ENCODE measurements around the gene MEPCE.

The MEPCE gene

DNA sequence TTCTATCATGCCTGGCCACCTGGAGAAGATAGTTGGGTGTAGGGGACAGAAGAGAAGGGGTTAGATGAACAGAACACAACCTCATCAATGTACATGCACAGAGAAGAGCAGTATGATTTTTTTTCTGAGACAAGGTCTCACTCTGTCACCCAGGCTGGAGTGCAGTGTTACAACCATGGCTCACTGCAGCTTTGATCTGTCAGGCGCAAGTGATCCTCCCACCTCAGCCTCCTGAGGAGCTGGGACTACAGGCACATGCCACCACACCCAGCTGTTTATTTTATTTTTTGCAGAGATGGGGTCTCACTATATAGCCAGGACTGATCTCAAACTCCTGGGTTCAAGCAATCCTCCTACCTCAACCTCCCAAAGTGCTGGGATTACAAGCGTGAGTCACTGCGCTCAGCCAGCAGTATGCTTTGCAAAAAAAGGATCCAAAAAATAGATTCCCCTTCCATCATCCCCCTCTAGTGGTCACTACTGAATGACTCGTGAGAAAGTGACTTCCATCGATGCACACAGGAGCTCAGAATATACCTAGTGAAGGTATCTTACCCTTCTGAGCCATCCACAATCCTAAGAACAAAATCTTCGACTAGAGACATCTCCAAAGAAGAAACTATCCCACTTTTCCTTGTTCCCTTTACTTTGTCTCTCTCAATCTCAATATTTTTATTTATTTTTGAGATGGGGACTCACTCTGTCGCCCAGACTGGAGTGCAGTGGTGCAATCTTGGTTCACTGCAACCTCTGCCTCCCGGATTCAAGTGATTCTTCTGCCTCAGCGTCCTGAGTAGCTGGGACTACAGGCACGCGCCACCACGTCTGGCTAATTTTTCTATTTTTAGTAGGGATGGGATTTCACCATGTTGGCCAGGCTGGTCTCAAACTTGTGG is 22.1 kb upstream of the MEPCE start:
- no peak for DNase-seq

DNA sequence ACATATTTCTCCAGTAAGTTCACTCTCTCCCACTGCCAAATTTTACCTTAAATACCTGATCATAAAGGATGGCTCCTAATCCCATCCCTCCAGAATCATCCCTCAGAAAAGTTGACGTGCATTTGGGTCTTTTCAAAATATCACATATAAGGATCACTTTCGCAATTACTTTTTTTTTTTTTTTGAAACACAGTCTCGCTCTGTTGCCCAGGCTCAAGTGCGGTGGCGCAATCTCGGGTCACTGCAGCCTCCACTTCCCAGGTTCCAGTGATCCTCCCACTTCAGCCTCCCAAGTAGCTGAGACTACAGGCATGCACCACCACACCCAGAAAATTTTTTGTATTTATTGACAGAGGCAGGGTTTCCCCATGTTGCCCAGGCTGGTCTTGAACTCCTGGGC is 18.5 kb upstream of the MEPCE start:
- DNase-seq, result no peak

DNA sequence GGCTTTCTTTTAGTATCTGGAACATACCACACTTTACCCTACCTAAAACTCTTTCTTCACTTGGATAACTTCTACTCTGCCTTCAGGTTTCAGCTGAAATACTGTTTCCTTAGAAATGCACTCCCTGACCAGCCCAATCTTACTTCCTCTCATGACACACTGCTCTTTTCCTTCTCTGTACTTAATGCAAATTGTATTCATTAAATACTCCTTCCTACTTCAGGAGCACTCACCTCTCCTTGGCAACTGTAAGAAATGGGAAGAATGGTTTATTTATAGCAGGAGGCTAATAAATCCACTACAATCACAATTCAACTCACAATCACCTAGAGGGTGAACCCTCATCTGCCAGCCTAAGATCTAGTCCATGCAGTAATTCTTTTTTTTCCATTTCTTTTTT is 16.3 kb upstream of the MEPCE start:
- DNase-seq, result no peak

DNA sequence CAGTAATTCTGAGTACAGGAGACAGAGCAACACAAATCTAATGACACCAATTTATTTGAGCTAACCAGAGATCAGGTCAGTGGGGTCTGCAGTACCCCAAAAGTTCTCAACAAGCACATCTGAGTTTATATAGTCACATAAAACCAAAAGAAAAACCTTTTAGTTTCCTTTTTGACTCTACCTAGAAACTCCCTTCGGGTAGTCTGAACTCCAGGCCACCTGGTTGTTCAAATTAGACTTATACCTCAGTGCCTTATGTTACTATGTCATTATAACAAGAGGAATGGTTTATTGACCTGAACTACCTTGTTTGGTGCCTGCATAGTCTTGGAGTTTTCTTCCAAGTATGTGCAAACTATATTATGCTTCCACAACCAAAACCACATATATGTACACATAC is 15.7 kb upstream of the MEPCE start:
- no peak for DNase-seq

DNA sequence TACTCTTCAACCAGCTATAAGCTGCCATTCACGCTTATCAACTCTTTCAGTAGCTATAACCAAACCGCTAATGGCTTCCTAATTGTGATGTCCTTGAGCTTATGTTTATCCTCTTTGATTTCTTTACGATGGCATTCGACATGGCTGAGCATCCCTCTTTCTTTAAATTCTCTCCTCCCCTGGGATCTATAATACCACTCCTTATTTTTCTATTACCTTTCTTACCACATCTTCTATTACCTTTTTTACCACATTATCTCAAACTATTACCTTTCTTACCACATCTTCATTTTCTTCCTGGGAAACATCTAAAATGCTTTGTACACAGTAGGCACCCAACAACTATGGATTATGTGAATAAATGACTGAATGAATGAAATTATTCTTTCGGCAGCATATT is 14.2 kb upstream of the MEPCE start:
- no peak for DNase-seq

DNA sequence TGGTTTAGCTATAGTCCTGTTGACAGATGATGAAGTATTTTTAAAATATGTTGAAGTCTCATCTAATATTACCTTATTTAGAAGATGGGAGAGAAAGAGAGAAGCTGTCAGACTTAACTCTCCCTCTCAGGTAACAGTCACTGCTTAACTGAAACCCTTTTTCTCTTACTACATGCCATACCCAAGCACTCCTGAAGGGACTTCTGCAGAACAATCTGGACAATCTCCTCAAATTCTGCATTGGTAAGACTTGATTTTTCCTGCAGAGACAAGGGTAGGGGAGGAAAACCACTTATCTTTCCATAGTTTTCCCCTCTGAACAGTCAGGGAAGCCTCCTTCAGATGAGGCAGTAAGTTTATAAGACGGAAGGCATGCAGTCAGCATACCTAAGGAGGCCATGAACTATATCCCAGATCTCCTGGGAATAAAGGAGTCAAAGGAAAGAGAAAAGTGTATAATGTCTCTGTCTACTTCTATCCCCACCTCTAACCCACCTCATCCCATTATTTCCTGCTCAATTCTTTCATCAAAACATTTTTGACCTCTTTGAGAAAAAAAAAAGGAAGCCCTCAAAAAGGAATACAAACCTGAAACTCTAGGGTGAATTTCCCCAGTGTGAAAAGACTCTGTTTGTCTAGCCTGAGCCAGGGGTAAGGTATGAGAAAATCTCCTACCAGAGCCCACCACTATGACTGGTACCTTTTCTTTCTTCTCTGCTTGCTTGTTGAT is 10.5 kb upstream of the MEPCE start:
- DNase-seq, result no peak

DNA sequence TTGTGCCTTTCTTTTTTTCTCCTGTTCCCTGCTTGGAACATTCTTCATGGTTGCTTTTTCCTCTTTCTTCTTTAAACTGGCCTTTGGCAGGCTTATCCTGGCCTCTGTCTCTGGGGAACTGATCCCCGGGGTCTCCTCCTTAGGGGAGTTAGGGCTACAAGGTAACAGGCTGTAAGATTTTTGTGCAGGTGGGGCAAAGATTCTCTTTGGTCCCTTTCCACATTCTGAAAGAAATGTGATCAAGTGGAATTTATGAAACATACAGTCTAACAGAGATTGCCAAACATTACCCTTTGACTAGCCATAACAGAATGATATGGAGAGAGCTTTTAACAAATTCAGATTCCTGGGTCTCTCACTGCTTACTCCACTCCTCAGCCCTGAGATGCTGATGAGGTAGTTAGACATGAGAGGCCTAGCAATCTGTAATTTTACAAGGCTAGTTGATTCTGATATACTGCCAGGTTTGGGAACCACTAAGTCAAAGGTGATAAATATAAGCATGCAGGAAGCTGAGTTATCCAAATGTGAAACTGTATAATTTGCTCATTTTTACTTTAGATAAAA is 9.9 kb upstream of the MEPCE start:
- DNase-seq, result no peak

DNA sequence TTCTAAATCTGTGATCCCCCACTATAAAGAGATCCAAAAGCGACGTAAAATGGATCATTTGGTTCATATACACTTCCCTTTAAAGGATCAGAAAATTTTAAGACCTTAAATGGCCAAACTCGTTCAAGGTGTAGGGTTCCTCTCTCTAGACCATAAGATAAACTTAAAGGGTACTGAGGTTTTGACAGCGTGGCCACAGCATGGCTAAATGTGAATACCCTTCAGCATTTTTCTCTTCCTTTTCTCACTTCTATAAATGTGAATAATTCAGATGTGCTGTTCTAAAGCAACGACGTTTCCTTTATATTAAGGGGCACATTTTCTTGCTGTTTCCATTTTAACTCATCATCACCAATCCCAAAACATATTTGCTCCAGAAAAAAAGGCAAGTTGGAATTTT is 6.3 kb upstream of the MEPCE start:
- no peak for DNase-seq

DNA sequence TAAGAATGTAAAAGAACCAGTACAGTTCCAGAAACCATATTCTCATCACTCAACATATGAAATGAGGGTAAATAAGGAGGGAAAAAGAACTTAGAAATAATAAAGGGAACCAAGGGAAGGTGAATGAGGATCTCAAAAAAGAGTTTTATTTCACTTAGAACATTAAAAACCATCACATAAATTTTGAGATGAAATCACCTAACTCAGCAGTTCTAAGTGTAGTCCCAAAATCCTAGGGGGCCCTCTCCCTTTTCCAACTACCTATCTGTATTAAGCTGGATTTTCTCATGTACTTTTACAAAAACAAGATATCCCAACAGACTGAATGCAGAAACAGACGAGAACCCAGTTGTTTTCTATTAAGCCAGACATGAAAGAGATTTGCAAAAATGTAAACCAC is 4.3 kb upstream of the MEPCE start:
- DNase-seq, result no peak

DNA sequence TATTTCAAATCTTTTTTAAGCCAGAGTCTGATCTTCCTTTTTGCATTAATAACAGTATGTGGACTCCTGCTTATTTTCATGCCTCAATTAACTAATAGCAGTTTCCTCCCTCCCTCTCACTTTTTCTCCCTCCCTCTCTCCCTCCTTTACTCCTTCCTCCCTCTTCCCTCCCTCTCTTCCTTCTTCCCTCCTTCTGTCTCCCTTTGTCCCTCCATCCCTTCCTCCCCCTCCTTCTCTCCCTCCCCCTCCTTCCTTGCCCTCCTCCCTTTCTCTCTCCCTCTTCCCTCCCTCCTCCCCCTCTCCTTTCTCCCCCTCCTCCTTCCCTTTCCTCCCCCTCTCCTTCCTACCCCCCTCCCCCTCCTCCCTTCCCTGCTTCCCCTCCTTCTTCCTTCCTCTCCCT is 3.1 kb upstream of the MEPCE start:
- no peak for DNase-seq

DNA sequence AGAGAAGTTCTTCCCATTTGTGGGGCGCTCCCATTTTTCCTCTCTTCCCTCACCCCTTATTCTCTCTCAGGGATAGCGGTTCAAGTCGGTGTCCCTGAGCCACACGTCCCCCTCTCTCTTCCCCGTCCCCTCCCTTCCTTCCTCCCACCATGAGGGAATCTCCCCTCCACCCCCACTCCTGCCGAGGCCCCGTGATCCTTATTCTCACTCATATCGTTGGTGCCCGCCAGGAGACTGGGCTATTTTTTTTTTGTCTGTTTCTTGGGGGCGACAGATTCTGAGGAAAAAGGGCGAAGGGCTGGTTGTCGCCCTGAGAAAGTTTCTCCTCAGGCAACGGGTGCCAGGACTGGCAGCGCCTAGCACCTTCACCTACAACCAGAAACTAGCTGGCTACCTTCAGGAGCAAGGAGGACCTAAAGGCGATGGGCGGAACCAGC is 1.9 kb upstream of the MEPCE start:
- DNase-seq, result no peak

DNA sequence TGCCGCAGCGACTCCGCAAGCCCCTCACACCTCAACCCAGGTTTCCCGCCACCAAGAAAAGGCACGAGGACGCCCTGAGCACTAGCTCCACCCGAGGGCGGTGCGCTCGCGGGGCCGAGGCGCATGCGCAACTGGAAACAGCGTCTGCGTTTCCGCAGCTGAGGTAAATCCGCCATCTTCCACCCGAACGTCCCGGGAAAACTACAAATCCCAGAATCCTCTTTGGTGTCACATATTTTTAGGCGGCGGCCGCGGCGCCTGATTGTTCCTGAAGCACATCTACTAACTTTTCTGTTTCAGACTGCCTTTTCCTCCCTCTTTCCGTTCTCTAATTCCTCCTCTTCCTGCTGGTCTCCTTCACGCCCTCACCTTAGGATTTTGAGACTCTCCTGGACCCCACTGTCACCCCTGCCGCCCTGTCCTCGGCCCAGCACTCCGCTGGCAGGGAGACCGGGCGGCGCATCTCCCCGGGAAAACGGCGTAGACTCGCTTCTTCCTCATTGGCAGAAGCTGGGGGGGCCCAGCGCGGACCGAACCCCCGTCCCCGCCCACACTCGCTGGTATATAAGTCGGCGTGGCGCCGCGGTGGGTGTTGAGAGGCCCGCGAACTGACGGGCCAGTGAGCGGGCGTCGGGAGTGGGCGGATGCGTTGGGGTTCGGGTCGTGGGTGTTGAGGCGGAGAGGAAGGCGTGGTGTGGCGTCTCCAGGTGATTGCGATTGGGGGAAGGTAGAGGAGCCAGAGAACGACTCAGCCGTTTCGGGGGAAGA is 1.2 kb upstream of the MEPCE start, which contains the start of gene ZCWPW1:
ZCWPW1 (minus strand) TSS at position 505 of the 768 bp plus-strand sequence. CDS start 8,054 bp downstream, outside the sequence.
- peak; percentile 87 for DNase-seq

DNA sequence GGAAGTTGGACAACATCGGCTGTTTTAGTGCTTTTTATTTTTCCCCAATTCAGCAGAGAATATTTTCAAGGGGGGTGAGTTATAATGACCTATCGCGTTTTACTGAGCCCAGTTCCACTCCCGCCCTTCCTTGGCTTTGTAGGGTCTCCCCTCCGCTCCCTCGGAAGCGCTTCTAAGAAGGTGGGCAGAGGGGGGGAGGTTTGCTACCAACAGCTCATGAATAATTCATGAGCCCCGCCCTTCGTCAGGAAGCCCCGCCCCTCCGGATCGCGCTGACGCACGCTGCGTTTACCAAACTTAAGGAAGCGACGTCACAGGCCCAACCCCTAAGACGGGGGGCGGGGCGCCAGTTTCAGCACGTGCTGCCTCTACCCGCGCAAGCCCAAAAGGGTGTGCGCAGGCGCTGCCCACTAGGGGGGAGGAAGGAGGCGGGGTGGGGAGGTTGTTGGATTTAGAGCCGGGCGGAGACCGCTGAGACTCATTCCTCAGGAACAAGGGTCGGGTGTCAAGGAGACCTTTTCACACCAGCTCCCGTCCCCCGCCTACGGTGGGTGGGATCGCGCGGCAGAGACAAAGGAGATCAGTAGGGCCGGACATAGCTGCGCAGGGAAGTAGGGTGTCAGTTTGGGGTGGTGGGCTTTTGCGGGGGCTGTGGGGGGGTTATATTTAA is 529 bp upstream of the MEPCE start:
- peak; percentile 97 for DNase-seq

DNA sequence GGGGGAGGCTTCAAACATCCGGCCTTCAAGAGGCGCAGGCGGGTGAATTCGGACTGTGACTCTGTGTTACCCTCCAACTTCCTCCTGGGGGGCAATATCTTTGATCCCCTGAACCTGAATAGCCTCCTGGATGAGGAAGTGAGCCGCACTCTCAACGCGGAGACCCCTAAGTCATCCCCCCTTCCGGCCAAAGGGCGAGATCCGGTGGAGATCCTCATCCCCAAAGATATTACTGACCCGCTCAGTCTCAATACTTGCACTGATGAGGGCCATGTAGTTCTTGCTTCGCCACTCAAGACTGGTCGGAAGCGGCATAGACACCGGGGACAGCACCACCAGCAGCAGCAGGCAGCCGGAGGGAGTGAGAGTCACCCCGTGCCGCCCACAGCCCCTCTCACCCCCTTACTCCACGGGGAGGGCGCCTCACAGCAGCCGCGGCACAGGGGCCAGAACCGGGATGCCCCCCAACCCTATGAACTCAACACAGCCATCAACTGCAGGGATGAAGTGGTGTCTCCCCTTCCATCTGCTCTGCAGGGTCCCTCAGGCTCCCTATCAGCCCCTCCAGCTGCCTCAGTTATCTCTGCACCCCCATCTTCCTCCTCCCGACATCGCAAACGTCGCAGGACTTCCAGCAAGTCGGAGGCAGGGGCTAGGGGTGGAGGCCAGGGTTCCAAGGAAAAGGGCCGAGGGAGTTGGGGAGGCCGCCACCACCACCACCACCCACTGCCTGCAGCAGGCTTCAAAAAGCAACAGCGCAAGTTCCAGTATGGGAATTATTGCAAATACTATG is 1.1 kb downstream of the MEPCE start:
- DNase-seq, result no peak

DNA sequence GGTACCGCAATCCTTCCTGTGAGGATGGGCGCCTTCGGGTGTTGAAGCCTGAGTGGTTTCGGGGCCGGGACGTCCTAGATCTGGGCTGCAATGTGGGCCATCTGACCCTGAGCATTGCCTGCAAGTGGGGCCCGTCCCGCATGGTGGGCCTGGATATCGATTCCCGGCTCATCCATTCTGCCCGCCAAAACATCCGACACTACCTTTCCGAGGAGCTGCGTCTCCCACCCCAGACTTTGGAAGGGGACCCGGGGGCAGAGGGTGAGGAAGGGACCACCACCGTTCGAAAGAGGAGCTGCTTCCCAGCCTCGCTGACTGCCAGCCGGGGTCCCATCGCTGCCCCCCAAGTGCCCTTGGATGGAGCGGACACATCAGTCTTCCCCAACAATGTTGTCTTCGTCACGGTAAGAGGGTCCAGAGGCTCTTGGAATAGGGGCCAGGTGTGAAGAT is 1.7 kb downstream of the MEPCE start:
- no peak for DNase-seq

DNA sequence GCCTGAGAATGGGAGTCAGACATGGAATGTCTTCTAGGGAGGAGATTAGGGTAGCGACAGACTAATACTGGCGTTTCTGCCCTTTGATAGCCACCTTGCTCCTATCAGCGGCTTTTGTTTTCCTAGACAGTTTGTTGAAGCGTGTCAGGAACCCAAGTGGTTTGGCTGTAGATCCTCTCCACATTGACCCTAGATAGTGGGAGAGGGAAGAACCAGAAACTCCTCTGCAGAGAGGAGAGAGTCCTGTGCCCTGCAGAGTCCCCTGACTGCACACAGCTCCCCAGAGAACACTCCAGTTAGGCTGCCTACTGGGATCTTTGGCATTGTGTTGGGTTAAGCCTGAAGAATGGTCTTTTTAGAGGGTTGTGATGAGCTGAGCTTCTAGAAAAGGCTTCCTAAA is 2.4 kb downstream of the MEPCE start:
- DNase-seq, result no peak

DNA sequence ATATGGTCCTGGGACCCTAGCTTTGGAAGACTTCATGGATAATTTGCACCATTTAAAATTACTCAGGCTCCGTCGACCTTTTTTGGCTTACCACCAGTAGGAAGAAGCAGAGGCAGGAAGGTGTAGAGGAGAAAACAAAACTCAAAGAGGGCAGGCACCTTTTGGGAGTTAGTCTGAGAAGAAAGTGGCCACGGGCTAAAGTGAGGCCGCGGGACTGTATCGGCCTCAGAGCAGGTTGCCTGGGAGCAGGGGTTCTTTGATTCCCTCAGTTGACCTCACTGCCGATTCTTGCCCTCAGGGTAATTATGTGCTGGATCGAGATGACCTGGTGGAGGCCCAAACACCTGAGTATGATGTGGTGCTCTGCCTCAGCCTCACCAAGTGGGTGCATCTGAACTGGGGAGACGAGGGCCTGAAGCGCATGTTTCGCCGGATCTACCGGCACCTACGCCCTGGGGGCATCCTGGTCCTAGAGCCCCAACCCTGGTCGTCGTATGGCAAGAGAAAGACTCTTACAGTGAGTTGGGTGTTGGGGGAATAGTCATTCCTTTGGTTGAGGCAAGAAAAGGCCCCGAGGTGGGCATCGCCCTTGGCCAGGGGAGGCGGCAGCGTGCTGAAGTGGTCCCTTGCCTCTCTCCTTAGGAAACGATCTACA is 3.1 kb downstream of the MEPCE start:
- DNase-seq, result no peak

DNA sequence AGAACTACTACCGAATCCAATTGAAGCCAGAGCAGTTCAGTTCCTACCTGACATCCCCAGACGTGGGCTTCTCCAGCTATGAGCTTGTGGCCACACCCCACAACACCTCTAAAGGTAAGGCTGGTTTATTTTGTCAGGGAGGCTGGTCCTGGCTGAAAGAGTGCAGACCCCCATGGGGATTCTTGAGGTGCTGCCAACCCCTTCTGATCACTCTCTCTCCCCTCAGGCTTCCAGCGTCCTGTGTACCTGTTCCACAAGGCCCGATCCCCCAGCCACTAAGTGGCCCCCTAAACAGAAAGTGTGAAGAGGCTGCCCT is 3.6 kb downstream of the MEPCE start:
- no peak for DNase-seq

DNA sequence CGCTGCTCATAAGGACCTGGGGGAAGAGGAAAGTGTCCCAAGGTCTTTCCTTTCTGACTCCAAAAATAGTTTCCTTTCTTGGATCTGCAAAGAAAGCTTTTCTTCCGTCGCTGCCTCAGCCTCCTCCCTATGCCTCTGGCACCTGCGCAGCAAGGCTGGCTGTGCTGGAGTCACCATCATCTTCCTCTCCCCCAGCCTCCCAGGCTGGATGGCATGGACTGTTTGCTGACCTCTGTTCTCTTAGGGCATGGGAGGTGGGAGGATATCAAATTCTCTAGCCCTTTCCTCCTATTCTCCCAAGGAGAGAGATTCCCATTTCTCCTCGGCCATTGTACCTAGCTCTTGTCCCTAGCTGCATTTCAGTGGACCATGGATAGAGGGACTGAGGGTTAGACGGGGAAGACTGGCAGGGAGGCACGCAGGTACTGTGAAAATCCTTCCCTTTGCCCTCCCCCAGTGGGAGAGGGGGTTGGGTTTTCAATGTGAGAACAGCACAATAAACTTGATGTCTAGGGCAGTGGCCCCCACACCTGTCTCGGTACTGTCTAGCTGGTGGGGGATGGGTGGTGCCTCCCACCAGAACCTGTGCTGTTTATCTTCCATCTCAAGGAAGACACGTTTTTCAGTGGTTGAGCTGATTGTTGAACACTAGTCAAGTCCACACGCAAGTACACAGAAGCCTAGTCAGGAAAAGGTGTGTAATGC is 4.1 kb downstream of the MEPCE start:
- DNase-seq, result no peak
